ENCODE results near the gene ALOX15B.

DNA sequence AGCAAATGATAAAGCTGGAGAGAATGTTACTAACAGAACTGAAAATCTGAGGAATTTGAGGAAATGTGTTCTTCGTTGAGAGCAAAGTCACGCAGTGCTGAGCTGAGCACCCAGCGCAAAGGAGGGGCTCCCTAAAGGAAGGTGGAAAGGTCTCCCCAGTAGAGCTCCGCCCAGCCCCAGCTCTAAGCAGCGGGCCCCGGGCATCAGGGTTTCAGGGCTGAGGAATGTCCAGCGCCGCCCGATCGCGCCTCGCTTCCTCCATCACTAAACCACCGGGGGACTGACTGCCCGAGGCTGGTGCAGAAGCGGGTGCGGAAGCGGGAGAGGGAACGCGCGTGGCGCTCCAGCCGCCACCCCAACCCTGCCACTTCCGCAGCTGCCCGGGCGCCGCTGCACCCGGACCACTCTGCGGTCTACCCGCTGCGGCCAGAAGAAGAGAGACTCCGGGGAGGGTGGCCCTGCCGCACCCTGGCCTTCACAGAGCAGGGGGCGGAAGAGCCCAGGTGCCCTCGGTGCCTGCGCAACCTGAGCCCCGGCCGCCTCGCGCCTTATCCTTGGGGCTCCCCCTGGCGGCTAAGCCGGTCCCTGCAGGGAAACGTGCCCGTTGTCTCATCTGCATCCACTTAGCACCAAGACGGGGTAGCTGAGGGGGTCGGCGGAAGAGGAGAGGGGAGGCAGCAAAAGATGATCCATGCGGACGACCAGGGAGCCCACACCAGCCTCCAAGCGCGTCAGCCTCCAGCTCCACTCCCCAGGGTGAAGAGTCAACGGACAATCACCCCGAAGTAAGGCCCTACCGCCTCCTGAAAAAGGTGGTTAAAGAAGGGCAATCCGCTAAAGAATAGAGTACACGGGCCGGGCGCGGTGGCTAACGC is 48.8 kb upstream of the ALOX15B start:
- TF ChIP-seq, protein P1, sequence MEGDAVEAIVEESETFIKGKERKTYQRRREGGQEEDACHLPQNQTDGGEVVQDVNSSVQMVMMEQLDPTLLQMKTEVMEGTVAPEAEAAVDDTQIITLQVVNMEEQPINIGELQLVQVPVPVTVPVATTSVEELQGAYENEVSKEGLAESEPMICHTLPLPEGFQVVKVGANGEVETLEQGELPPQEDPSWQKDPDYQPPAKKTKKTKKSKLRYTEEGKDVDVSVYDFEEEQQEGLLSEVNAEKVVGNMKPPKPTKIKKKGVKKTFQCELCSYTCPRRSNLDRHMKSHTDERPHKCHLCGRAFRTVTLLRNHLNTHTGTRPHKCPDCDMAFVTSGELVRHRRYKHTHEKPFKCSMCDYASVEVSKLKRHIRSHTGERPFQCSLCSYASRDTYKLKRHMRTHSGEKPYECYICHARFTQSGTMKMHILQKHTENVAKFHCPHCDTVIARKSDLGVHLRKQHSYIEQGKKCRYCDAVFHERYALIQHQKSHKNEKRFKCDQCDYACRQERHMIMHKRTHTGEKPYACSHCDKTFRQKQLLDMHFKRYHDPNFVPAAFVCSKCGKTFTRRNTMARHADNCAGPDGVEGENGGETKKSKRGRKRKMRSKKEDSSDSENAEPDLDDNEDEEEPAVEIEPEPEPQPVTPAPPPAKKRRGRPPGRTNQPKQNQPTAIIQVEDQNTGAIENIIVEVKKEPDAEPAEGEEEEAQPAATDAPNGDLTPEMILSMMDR (IDR thresholded peaks at IDR 0.05) = peak; percentile 94 to 98 (median 97)
- TF ChIP-seq POLR2A (IDR thresholded peaks at IDR 0.05) (no peak), POLR2AphosphoS5 (IDR thresholded peaks at IDR 0.05) (peak; percentile 52)

Data from prostate gland (tissue), 2 donors.